Activated CD4-positive, alpha-beta T cell treated with anti-CD3 and anti-CD28 coated beads, Interleukin-2, Interleukin-4, amounts not matched to agents 100 ng/mL and 50 ng/mL, durations not matched to agents 16 hours and 8 hours (primary cell): ENCODE results near the gene ANKRD39.

Source experiments
- DNase-seq: peaks from one replicate; pipeline ENCODE4 v3.0.0-alpha.2; 2020; ENCODE audit warnings: low spot score

The ANKRD39 gene

GRCh38 chr2:96853321-96853720 is 4.5 kb downstream of the ANKRD39 start:
- DNase-seq, result no peak

- no peak for DNase-seq
Observed at GRCh38 chr2:96852667-96853066, 5.1 kb downstream of the ANKRD39 start.

- no peak for DNase-seq
Observed at GRCh38 chr2:96848264-96848663, 9.6 kb downstream of the ANKRD39 start.

GRCh38 chr2:96847586-96847985 is 10.2 kb downstream of the ANKRD39 start:
- no peak for DNase-seq

- DNase-seq, result no peak
Observed at GRCh38 chr2:96846825-96847224, 11.0 kb downstream of the ANKRD39 start.

- DNase-seq, result no peak
Observed at GRCh38 chr2:96844405-96844808, 13.4 kb downstream of the ANKRD39 start.

GRCh38 chr2:96843538-96844268 is 14.1 kb downstream of the ANKRD39 start, which contains the start of gene ANKRD23:
Gene ANKRD23, minus strand, starts transcription at chr2:96844021. Its CDS starts 29 bp downstream, at chr2:96843992.
- DNase-seq, result no peak

GRCh38 chr2:96842600-96842999 is 15.2 kb downstream of the ANKRD39 start:
- DNase-seq, result no peak

- no peak for DNase-seq
Observed at GRCh38 chr2:96841701-96842495, 15.9 kb downstream of the ANKRD39 start.

- no peak for DNase-seq
Observed at GRCh38 chr2:96839875-96840850, 17.7 kb downstream of the ANKRD39 start.

- peak; percentile 86 for DNase-seq
Observed at GRCh38 chr2:96839293-96839874, 18.4 kb downstream of the ANKRD39 start.

- DNase-seq, result no peak
Observed at GRCh38 chr2:96838345-96839292, 19.2 kb downstream of the ANKRD39 start.

GRCh38 chr2:96837575-96837974 is 20.2 kb downstream of the ANKRD39 start:
- DNase-seq, result no peak

- no peak for DNase-seq
Observed at GRCh38 chr2:96835830-96836229, 22.0 kb downstream of the ANKRD39 start.

- no peak for DNase-seq
Observed at GRCh38 chr2:96832754-96833507, 24.9 kb downstream of the ANKRD39 start.

- DNase-seq, result no peak
Observed at GRCh38 chr2:96832408-96832753, 25.4 kb downstream of the ANKRD39 start.

- no peak for DNase-seq
Observed at GRCh38 chr2:96831679-96832078, 26.1 kb downstream of the ANKRD39 start.

GRCh38 chr2:96830044-96830562 is 27.7 kb downstream of the ANKRD39 start:
- DNase-seq, result no peak

GRCh38 chr2:96828874-96829273 is 28.9 kb downstream of the ANKRD39 start:
- no peak for DNase-seq

GRCh38 chr2:96828436-96828835 is 29.4 kb downstream of the ANKRD39 start:
- no peak for DNase-seq
